ENCODE data around the gene ARL4A.
"Not testable (repeated sequence)": the region's sequence is repeated elsewhere in the genome, so short reads cannot be mapped to it uniquely, and the experiment has no call there.

ARL4A gene, protein sequence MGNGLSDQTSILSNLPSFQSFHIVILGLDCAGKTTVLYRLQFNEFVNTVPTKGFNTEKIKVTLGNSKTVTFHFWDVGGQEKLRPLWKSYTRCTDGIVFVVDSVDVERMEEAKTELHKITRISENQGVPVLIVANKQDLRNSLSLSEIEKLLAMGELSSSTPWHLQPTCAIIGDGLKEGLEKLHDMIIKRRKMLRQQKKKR

DNA sequence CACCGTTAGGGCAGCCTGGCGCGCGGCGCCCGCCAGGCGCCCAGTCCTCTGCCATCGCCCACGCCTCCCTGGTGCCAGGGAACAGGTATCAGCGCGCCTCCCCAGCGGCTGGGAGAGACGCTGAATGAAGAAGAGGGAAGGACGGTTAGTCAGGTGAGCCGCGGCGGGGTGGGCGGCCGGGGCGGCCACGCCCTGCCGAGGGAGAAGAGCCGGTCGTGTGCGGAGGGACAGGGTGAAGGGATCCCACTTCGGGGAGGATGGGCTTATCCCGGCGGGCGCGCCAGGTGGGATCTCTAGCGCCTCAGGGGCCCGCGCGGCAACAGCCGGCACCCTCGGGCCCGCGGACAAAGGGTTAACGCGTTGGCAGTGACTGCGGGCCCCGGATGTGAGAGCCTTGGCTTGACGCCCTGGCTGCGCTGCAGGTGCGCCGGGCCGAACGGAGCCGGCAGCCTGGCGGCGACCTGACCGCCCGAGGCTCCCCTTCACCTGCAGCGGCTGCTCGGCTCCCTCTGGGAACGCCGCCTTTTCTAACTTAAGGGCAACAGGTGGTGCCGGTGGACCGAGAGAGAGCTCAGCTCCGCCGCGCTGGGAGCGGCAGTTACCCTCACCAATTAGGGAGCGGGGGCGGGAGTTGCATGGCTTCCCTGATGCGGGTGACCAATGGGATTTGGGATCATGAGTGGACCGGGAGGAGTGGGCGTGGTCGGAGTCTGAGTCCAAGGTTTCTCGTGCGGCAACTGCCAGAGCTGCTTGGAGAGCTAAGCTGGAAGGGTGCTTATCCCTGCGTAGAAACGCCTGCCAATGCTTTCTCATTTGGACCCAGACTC is at the start of gene ARL4A:
Gene ARL4A (plus strand): TSS at position 743 of the 827 bp plus-strand sequence. CDS start 622 bp downstream, outside the sequence.
- peak; percentile 99 to 100 (median 100) for DNase-seq

DNA sequence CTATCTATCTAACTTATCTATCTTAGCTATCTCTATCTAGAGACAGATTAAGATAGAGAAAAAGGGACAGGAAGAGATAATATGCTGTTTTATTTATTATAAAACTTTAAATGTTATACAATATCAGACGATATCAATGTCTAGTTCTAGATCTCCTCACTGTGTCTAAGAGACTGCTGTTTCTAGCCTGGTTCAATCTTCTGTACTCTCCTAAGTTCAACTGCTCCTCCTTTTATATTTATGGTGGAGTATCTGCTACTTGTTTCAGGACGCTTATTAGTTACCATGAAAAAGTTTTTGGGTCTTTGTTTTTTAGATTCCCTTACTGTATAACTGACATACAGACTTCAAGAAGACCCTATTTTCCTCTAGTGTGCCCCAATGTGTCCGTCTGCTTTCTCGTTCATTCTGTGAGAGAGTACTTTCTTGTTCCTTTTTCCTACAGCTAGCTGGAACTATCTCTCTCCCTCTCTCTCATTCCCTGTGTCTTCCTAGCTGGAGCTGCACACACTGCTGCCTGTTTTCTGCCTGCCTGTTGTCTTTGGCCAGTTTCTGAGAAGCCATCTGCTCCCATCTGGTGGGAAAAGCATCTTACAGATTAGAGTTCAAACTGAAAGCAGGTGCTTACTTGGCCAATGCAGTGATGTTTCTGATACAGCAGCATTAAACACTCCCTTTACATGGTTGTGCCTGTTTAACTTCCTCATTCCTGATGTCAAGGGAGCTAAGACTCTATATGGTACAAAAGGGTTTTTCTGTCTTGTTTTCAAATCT is 49.4 kb upstream of the ARL4A start:
- DNase-seq = peak in 1 of 3 experiments; percentile 44

DNA sequence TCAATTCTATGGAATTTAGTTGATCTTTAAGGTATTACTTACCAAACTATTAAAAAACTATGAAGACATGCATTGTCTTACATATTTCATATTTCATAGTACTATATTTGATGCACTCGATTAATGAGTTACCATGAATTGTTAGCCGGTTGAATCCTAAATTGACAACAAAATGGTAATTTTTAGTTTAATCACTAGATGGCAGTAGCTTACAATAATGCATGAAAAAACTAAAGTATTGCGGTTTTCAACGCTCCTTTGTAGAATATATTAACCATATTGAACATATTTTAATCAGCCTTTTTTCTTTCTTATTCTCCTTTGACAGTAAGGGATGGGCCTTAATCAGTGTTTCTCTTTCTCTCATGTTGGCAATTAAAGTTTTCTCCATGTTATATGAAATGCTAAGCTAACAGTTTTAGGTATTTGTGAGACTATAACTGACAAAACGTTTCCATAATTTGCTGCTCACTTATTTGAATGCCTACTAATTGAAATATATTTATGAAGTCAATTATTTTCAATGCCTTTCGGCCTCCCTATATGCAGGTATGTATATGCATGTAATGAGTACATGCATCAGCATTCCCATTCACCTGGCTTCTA is 48.5 kb upstream of the ARL4A start:
- peak in 2 of 3 experiments; percentile 63 to 73 for DNase-seq

DNA sequence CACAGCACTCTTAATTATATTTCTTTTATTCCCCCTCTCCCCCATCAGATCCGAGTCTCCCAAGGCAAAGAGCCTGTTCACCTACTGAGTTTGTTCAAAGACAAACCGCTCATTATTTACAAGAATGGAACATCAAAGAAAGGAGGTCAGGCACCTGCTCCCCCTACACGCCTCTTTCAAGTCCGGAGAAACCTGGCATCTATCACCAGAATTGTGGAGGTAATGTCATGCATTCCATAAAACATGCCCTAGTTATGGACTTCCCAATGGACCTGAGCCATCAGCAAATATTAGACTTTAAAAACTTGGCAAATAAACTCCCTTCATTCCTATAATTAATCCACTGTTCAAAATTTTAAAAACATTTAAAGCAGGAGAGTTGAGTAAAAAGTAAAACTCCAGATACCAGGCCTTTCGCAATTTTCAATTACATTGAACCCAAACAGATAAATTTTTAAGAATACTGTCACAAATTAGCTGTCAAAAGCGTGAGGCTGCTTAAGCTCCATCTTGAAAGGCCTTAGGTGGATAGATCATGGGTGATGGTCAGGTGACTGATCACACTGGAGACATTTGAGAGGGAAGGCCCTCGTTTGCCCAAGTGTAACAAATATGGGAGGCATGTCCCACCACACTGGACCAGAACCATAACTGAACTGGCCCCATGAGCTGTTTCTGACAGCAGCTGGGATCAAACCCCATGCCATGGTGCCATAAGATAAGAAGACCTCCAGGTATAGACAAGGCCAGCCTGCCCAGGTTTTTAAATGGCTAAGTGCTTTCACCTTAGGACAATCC is 46.9 kb upstream of the ARL4A start:
- peak in 1 of 3 experiments; percentile 27 for DNase-seq

DNA sequence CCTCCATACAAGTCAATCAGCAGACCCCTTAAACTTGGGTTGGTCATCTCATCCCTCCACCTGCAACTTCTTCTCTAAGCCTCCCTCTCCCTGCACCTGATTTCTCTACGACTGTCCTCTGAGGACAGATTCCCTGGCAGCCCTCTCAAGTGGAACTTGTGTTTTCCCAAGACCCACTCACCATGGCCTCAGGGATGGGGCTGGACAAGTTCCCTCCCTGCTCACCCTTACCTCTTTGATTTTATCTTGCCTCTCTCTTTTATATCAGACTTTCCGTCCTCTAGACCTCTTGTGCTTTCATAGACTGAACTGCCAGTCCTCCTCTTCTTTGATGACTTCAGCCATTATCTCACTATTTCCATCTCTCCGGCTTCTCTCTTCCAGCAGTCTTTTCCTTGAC is 46.2 kb upstream of the ARL4A start:
- no peak for DNase-seq

DNA sequence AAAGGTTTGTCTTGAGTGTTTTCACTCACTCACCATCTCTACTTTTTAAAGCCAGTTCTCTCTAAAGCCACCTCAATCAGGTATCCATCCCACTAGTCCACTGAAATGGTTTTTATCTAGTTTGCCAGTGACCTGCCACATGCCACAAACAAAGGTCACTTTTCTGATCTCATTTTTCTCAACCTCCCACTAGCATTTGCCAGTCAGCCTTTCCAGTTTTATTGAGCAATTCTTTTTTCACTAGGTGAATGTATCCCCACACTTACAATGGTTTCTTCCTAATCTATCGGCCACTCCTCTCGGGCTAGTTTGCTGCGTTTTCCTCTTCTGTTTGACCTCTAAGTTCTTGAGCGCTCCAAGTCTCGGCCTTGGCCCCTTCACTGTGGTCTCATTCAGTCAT is 44.9 kb upstream of the ARL4A start:
- no peak for DNase-seq

DNA sequence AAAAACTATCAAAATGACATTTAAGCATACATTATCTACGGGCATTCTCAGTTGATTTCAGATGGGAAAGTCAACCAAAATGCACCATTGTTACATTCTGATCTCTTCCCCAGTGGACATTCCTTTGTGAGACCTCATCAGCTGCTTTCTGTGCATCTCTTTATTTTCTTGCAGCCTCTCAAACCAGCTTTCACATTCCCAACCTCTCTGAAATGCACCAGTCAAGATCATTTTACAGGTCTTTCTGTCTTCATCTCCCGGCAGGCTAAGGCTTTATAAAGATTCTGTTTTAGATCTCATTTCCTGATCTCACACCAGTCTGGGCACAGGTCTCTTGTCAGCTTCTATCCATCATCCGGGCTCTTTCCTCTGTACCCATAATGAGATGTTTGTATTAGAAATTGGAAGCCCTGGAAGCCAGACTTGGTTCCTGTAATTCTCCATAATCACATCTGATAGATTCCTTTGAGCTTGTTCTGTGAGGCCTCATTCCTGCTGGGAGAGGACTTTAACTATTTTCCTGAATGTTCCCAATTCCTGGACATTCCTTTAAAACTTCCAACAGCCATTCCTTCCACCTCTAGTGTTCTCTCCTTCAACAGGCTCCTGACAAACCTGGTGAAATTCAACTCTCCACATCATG is 44.3 kb upstream of the ARL4A start:
- no peak for DNase-seq

DNA sequence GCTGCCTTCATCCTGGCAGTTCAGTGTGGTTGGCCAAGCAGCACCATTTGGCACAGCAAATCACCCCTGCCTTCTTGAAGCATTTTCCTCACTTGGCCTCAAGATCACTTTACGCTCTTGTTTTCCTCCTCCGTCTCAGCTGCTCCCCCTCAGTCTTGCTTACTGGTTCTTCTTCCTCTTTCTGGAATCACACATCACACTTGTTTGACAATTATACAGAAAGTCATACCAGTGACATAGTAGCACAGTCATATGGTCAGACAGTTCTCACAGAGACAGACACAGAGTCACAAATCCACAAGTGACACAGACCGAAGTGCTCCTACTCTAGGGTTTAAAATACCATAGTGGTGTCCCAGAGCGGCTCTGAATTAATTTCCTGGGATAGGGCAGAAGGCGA is 43.8 kb upstream of the ARL4A start:
- no peak for DNase-seq

DNA sequence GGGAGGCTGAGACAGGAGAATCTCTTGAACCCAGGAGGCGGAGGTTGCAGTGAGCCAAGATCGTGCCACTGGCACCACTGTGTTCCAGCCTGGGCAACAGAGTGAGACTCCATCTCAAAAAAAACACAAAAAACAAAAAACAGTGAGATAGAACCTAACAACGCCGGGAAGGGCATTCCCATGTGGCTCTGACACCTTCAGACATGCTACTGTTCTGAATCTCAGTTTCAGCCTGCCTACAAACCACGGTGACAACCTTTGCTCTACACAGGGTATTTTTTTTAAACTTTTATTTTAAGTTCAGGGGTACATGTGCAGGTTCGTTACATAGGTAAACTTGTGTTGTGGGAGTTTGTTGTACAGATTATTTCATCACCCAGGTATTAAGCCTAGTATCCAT is 42.2 kb upstream of the ARL4A start:
- DNase-seq = not testable (repeated sequence)

DNA sequence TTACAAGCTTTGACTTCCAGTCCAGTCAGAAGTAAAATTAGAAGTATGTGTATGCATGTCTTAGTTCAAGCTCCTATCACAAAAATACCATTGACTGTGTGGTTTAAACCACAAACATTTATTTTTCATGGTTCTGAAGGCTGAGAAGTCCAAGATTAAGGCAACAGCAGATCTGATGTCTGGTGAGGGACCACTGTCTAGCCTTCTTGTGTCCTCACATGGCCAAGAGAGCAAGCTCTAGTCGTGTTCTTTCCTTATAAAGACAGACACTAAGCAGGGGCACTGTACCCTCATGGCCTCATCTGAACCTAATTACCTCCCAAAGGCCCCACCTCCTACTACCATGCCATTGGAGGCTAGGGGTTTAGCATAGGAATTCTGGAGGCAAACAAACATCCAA is 41.3 kb upstream of the ARL4A start:
- DNase-seq = no peak

DNA sequence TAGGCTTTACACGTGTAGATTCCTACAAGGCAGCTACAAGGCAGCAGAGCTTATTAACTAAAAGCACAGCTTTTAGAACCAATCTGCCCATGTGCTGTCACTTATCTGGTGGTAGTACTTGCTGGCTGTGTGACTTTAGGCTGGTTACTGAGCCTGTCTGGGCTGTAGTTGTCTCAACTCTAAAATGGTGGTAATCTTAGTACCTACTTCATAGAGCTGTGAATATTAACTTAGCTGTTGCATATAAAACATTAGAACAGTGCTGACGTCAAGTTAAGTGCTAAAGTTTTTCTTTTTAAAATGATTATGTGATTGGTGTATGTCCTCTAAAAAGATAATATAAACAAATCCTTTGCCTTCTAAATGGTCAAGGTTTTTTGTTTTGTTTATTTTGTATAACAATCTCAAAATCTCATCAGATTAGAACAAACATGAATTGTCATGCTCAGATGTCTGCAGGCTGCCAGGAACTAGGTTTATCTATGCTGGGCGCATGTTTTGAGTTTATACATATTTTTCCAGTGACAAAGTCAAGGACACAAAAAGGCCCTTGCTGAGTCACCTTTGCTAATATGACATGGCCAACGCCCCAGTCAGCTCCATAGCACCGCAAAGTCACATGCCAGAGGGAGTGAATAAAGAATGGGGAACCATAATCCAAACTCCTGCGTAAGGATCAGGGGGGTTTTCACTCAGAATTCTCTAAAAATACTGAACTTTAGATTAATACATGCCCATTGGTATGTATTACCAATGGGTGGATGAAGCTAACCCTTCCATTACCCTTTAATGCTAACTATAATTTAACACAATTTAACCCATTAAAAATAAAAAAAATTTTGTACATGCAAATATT is 39.8 kb upstream of the ARL4A start:
- DNase-seq = no peak

DNA sequence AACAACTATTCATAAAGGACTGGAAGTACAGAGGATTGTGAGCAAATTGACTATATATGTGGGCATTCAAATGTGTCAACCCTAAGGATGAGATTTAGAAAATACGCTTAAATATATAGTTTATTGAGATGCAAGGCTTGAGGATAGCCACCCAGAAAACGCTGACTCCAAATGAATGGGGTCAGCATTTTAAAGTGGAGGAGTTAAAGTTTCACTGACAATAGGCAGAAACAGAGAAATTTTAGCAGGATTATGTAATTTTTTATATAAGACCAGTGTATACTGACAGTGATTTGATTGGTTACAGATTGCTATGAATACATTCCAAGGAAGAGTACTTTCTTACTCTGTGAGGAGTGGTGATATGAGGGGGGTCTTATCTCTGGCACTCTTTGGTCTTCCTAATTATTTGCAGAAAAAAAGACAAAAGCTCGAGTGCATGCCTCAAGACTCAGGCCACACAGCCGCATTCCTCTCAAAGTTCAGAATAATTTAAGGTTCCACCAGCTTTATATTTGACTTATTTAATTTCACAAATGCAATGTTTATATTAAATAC is 38.6 kb upstream of the ARL4A start:
- DNase-seq = no peak

DNA sequence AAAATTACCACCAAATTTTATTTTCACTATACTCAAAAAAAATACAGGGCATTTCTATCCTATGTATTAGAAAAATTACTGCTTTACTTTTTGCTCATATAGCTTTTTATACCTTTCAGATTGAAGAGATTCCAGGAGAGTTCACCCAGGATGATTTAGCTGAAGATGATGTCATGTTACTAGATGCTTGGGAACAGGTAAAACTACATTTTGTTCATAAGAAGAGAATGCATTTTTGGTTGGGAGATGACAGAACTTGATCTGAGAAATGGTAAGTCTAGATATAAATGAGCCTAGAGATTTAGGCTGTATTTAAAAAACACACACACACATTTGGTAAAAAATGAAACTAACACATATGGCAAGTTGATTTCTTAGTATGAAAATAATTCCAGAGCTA is 38.1 kb upstream of the ARL4A start:
- no peak for DNase-seq

DNA sequence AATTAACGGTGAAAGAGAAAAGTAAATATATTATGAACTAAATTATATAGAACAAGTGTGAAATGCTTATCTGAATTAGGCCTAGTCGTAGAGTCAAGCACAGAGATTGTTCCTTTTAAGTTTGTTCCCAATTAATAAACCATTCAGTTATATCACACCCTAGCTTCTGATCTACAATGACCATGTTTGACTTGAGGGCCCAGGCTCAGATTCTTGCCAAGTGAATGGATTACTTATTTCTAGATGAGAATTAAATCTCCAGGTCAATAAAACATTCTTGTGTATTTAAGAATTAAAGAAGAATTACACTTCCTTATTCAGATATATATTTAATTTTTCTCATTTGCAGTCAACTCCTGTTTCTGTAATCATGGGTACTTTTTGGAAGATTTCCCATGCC is 37.4 kb upstream of the ARL4A start:
- DNase-seq = no peak

DNA sequence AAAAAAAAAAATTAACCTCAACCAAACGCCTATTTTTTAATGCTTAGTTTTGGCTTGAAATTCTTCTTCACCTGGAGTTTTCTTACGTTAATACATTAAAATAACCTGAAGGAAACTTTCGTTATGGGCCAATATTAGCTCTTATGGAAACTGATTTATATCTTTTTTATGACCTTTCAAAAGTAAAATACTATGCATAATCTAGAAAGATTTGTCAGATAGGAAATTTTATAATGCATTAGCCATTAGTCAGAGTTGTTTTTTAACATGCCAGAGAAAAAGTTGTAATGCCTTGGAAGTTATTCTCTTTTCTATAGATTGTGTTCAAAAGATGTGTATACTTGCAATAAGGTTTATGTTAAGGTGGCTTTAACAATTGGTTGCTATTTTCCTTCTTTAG is 34.3 kb upstream of the ARL4A start:
- no peak for DNase-seq

DNA sequence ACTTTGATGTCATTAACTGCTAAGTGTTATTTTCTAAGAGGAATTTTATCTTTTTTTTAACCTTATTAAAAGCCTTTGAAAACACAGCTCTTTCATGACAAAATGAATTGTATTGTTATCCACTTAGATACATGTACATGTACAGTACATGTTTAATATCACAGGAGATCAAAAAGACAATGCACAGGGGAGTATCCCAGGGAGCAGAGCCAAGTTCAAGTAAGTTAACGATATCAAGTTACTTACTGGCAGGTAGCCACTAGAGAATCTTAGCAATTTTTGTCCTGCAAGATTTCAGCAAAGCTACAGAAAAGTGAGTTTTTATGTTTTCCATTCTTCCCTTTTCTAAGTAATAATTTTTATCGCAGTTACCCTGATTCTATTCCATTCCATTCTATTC is 33.9 kb upstream of the ARL4A start:
- DNase-seq = no peak

DNA sequence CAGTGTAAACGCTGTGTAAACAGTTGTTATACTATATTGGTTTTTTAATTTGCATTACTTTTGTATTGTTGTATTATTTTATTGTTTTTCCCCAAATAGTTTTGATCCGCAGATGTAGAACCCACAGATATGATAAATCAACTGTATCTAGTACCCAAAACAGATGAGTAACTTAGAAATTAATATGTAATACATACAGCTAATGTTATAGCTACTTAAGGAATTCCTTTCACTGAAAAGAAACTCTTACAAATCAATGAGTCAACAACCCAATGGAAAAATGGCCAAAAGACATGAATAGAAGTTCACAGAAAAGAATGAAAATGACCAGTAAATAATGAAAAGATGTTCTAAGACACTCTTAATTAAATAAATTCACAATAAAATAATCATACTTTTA is 32.3 kb upstream of the ARL4A start:
- no peak for DNase-seq

DNA sequence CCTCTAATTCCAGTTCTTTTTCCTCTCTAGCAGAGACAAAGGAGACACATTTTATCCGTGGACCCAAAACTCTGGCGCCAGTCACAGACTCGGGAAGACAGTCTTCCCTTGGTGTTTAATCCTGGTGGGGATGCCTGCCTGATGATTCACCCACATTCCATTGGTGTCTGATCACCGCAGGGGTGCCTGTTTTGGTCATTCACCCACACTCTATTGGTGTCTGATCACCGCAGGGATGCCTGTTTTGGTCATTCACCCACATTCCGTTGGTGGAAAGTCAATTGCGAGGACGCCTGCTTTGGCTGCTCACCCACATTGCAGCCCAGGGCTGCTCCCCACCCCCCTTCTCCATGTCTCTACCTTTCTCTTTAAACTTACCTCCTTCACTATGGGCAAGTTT is 27.0 kb upstream of the ARL4A start:
- not testable (repeated sequence) for DNase-seq

DNA sequence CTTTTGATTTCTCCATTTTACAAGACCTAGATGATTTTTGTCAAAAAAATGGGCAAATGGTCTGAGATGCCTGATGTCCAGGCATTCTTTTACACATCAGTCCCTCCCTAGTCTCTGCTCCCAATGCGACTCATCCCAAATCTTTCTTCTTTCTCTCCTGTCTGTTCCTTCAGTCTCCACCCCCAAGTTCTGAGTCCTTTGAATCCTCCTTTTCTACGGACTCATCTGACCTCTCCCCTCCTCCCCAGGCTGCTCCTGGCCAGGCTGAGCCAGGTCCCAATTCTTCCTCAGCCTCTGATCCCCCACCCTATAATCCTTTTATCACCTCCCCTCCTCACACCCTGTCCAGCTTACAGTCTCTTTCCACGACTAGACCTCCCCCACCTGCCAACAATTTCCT is 26.4 kb upstream of the ARL4A start:
- not testable (repeated sequence) for DNase-seq

DNA sequence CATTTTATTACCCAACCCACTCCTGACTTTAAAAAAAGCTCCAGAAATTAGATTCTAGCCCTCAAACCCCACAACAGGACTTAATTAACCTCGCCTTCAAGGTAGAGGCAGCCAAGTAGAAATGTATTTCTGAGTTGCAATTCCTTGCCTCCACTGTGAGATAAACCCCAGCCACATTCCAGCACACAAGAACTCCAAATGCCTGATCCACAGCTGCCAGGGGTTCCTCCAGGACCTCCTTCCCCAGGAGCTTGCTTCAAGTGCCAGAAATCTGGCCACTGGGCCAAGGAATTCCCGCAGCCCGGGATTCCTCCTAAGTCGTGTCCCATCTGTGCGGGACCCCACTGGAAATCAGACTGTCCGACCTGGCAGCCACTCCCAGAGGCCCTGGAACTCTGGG is 25.9 kb upstream of the ARL4A start:
- no peak for DNase-seq

Measured in NCI-H1417 (cell line).